ENCODE results near the gene ZFP92.

ZFP92 gene

GRCh38 chrX:153409414-153410101 is 1.7 kb upstream of the ZFP92 start:
- Histone ChIP-seq H3K9ac (ENCODE audit: low read depth, low read length, poor library complexity, severe bottlenecking) (no peak overlapping the region), H3K4me2 (ENCODE audit: low read depth, low read length, poor library complexity, severe bottlenecking) (no peak overlapping the region), H3K36me3 (ENCODE audit: insufficient read depth, low read length) (no peaks in the 10 kb centered on the region), H3K9me2 (replicated peaks; ENCODE audit: low read depth, low read length) (no peaks in the 10 kb centered on the region), H3F3A (ENCODE audit: low read depth) (no peaks in the 10 kb centered on the region), H3K4me3 (ENCODE audit: low read length, poor library complexity, severe bottlenecking) (no peak overlapping the region), H3K27me3 (ENCODE audit: insufficient read depth, low read length, poor library complexity, severe bottlenecking) (no peaks in the 10 kb centered on the region), H2AFZ (ENCODE audit: low read length) (no peak overlapping the region), H3K4me1 (ENCODE audit: insufficient read depth, low read length, poor library complexity, severe bottlenecking) (no peaks in the 10 kb centered on the region), H3K79me2 (ENCODE audit: insufficient read depth, low read length) (no peaks in the 10 kb centered on the region), H4K20me1 (ENCODE audit: insufficient read depth, low read length, poor library complexity, severe bottlenecking) (no peaks in the 10 kb centered on the region), H3K9me3 (ENCODE audit: insufficient read depth, low read depth, low read length) (no peaks in the 10 kb centered on the region)
- no peak for TF ChIP-seq CTCF (conservative IDR thresholded peaks at IDR 0.05; ENCODE audit: low read length)
- no peak for TF ChIP-seq EZH2phosphoT487 (IDR thresholded peaks at IDR 0.05; ENCODE audit: borderline replicate concordance)

GRCh38 chrX:153410373-153410772 is 899 bp upstream of the ZFP92 start:
- no peak for TF ChIP-seq EZH2phosphoT487 (IDR thresholded peaks at IDR 0.05; ENCODE audit: borderline replicate concordance)
- TF ChIP-seq CTCF (conservative IDR thresholded peaks at IDR 0.05; ENCODE audit: low read length) = no peak
- H3K36me3 ChIP-seq (ENCODE audit: insufficient read depth, low read length) = no peaks in the 10 kb centered on the region
- H3K27me3 ChIP-seq (ENCODE audit: insufficient read depth, low read length, poor library complexity, severe bottlenecking) = no peaks in the 10 kb centered on the region
- no peaks in the 10 kb centered on the region for H4K20me1 ChIP-seq (ENCODE audit: insufficient read depth, low read length, poor library complexity, severe bottlenecking)
- no peak overlapping the region for H3K9ac ChIP-seq (ENCODE audit: low read depth, low read length, poor library complexity, severe bottlenecking)
- no peaks in the 10 kb centered on the region for H3K4me1 ChIP-seq (ENCODE audit: insufficient read depth, low read length, poor library complexity, severe bottlenecking)
- H3K9me2 ChIP-seq (replicated peaks; ENCODE audit: low read depth, low read length) = no peaks in the 10 kb centered on the region
- H3K4me3 ChIP-seq (ENCODE audit: low read length, poor library complexity, severe bottlenecking) = no peak overlapping the region
- H3K79me2 ChIP-seq (ENCODE audit: insufficient read depth, low read length) = no peaks in the 10 kb centered on the region
- no peaks in the 10 kb centered on the region for H3F3A ChIP-seq (ENCODE audit: low read depth)
- H2AFZ ChIP-seq (ENCODE audit: low read length) = no peak overlapping the region
- H3K9me3 ChIP-seq (ENCODE audit: insufficient read depth, low read depth, low read length) = no peaks in the 10 kb centered on the region
- no peak overlapping the region for H3K4me2 ChIP-seq (ENCODE audit: low read depth, low read length, poor library complexity, severe bottlenecking)

- Histone ChIP-seq H4K20me1 (ENCODE audit: insufficient read depth, low read length, poor library complexity, severe bottlenecking) (no peaks in the 10 kb centered on the region), H3K9me3 (ENCODE audit: insufficient read depth, low read depth, low read length) (no peaks in the 10 kb centered on the region), H3K4me2 (ENCODE audit: low read depth, low read length, poor library complexity, severe bottlenecking) (no peak overlapping the region), H3K27me3 (ENCODE audit: insufficient read depth, low read length, poor library complexity, severe bottlenecking) (no peaks in the 10 kb centered on the region), H3K9me2 (replicated peaks; ENCODE audit: low read depth, low read length) (no peaks in the 10 kb centered on the region), H2AFZ (ENCODE audit: low read length) (no peak overlapping the region), H3K4me1 (ENCODE audit: insufficient read depth, low read length, poor library complexity, severe bottlenecking) (no peaks in the 10 kb centered on the region), H3K4me3 (ENCODE audit: low read length, poor library complexity, severe bottlenecking) (no peak overlapping the region), H3K9ac (ENCODE audit: low read depth, low read length, poor library complexity, severe bottlenecking) (no peak overlapping the region), H3K36me3 (ENCODE audit: insufficient read depth, low read length) (no peaks in the 10 kb centered on the region), H3F3A (ENCODE audit: low read depth) (no peaks in the 10 kb centered on the region), H3K79me2 (ENCODE audit: insufficient read depth, low read length) (no peaks in the 10 kb centered on the region)
- TF ChIP-seq EZH2phosphoT487 (IDR thresholded peaks at IDR 0.05; ENCODE audit: borderline replicate concordance) (no peak), CTCF (conservative IDR thresholded peaks at IDR 0.05; ENCODE audit: low read length) (no peak)
Measured at GRCh38 chrX:153410888-153411254, 401 bp upstream of the ZFP92 start.

Measured in Loucy (cell line).